ENCODE results near the gene STARD4.

The STARD4 gene

DNA sequence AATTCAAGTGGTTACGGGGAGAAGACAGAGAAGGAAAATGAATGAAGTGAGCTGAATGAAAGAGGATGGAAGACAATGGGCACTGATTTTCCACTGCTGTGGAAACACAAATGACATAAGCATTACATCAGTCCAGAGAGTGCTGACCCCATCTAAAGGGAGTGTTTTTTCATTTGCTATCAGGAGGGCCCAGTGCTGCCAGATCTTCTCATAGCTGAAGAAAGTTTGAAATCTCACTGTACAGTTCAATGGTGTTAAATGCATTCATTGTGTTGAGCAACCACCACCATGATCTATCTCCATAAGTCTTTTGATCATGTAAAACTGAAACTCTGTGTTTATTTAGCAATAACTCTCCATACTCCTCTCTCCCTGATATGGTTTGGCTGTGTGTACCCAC is 41.5 kb upstream of the STARD4 start:
- no peak for TF ChIP-seq CTCF (IDR thresholded peaks at IDR 0.05; ENCODE audit: low read depth, low read length)
- H3K4me3 ChIP-seq (ENCODE audit: low read depth, low read length), result no peak overlapping the region
- no peaks in the 10 kb centered on the region for H3K36me3 ChIP-seq

DNA sequence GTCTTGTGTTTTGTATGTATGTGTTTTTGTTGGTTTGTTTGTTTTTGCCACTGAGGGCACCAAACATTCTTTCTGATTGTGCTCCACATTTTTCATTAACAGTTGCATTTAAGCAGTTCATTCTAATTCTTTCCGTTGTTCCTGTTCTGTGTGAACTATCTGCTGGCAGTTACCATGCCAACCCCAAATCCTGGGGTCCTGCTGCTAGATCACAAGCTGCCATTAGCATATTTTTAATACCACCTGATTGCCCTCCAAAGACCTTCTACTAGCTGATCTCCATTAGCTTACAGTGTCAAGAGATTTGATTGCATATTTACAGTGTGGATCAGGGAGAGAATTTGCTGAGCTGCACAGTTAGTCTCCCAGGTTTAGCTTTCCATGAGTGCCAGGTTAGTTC is 40.6 kb upstream of the STARD4 start:
- H3K27ac ChIP-seq, result no peak overlapping the region
- DNase-seq, result no peak
- H3K4me3 ChIP-seq (ENCODE audit: low read depth, low read length), result no peak overlapping the region
- no peaks in the 10 kb centered on the region for H3K9me3 ChIP-seq (ENCODE audit: severe bottlenecking)
- no peaks in the 10 kb centered on the region for H3K27me3 ChIP-seq (ENCODE audit: insufficient read depth, low read depth, severe bottlenecking)
- no peak for TF ChIP-seq CTCF (IDR thresholded peaks at IDR 0.05; ENCODE audit: low read depth, low read length)
- no peaks in the 10 kb centered on the region for H3K36me3 ChIP-seq

More for the DNA sequence above, 41.5 kb upstream of the STARD4 start:
- Histone ChIP-seq H3K27me3 (ENCODE audit: insufficient read depth, low read depth, severe bottlenecking) (no peaks in the 10 kb centered on the region), H3K27ac (no peak overlapping the region), H3K9me3 (ENCODE audit: severe bottlenecking) (no peaks in the 10 kb centered on the region)
- DNase-seq, result no peak

DNA sequence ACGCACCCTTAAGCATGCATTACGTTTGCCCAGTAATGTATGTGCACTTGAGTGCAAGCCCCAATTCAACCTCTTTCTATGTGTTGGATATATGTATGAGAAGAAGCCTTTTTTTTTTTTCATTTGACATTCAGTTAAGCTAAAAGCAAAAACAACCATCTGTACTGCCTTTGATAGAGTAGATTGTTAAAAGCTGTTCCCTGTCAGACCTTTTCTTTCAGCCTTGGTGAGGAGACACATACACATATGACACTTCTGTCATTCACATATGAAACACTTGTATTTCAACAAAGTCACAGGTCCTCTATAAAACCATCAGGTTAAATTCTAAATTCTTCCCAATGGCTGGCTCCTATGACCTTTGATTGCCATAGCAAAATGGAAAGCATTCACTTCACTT is 40.2 kb upstream of the STARD4 start:
- Histone ChIP-seq H3K4me3 (ENCODE audit: low read depth, low read length) (no peak overlapping the region), H3K9me3 (ENCODE audit: severe bottlenecking) (no peaks in the 10 kb centered on the region), H3K36me3 (no peaks in the 10 kb centered on the region), H3K27ac (no peak overlapping the region), H3K27me3 (ENCODE audit: insufficient read depth, low read depth, severe bottlenecking) (no peaks in the 10 kb centered on the region)
- no peak for TF ChIP-seq CTCF (IDR thresholded peaks at IDR 0.05; ENCODE audit: low read depth, low read length)
- no peak for DNase-seq

GRCh38 chr5:111551569-111552275 is 39.4 kb upstream of the STARD4 start:
- H3K27ac ChIP-seq, result no peak overlapping the region
- no peak for DNase-seq
- TF ChIP-seq CTCF (IDR thresholded peaks at IDR 0.05; ENCODE audit: low read depth, low read length), result no peak

GRCh38 chr5:111551161-111551560 is 38.8 kb upstream of the STARD4 start:
- Histone ChIP-seq H3K27ac (no peak overlapping the region), H3K9me3 (ENCODE audit: severe bottlenecking) (no peaks in the 10 kb centered on the region), H3K27me3 (ENCODE audit: insufficient read depth, low read depth, severe bottlenecking) (no peaks in the 10 kb centered on the region), H3K36me3 (no peaks in the 10 kb centered on the region), H3K4me3 (ENCODE audit: low read depth, low read length) (no peak overlapping the region)
- TF ChIP-seq CTCF (IDR thresholded peaks at IDR 0.05; ENCODE audit: low read depth, low read length), result no peak
- no peak for DNase-seq

More at GRCh38 chr5:111551569-111552275, 39.4 kb upstream of the STARD4 start:
- H3K4me3 ChIP-seq (ENCODE audit: low read depth, low read length), result no peak overlapping the region
- H3K36me3 ChIP-seq, result no peaks in the 10 kb centered on the region
- H3K27me3 ChIP-seq (ENCODE audit: insufficient read depth, low read depth, severe bottlenecking), result no peaks in the 10 kb centered on the region
- no peaks in the 10 kb centered on the region for H3K9me3 ChIP-seq (ENCODE audit: severe bottlenecking)
